K562 (cell line): ENCODE measurements around the gene SPATA2.

Source experiments
- RAD21 ChIP-seq, 2 experiments: fragments of 250-450 bp in 1 of 2; fragments of 450-650 bp in 1 of 2; sonication (Bioruptor Pico) in 1 of 2; formaldehyde crosslinking in 1 of 2; IDR thresholded peaks in 1 of 2; conservative IDR thresholded peaks in 1 of 2; 2 replicates each; pipeline versions ENCODE4 v1.4.0 to v1.8.0; 2020 to 2022; ENCODE audit warnings: mild to moderate bottlenecking in 2 of 2, moderate library complexity in 1 of 2
- RBBP5 ChIP-seq: fragments of 200-600 bp; sonication (generic); IDR thresholded peaks from 2 replicates; pipeline ENCODE4 v1.6.1; 2012; ENCODE audit warnings: borderline replicate concordance, mild to moderate bottlenecking, low read length, control low read depth, inconsistent platforms; ENCODE audit not compliant: insufficient read depth, poor library complexity, severe bottlenecking
- RBM15 ChIP-seq: fragments of 200-400 bp; formaldehyde crosslinking; IDR thresholded peaks from 2 replicates; pipeline ENCODE4 v1.6.1; 2018; ENCODE audit warnings: mild to moderate bottlenecking, low read length, moderate library complexity; ENCODE audit not compliant: insufficient read depth

GRCh38 chr20:49906101-49906604 is 9.2 kb downstream of the SPATA2 start:
- TF ChIP-seq RBBP5 (no peak), RBM15 (no peak), RAD21 (CRISPR knock-in tag; conservative IDR thresholded peaks at IDR 0.05 in 1 of 2, IDR thresholded peaks at IDR 0.05 in 1 of 2) (no peak)
